ENCODE results near the gene SOCS1.
A peak's percentile ranks its signal among the peaks of the same experiment; 100 is the strongest.

GRCh38 chr16:11255737-11256660 is at the start of gene SOCS1:
- TF ChIP-seq CTCF (conservative IDR thresholded peaks at IDR 0.05; ENCODE audit: low read depth in 2 of 2) (peak; percentile 48 to 60), ZNF331 (CRISPR knock-in tag; IDR thresholded peaks at IDR 0.05; ENCODE audit: low read depth) (no peak), EZH2 (IDR thresholded peaks at IDR 0.05; ENCODE audit: low read depth, unreplicated experiment) (no peak), JUNB (IDR thresholded peaks at IDR 0.05; ENCODE audit: unreplicated experiment) (no peak)
